WTC11 (cell line): Measurements from ENCODE around the gene SINHCAF.

Experiments
- CTCF ChIP-seq: fragments of 200-600 bp; IDR thresholded peaks from 2 replicates; pipeline ENCODE4 v1.8.0; 2022; ENCODE audit warnings: antibody characterized with exemption
- E2F5 ChIP-seq: sonication (generic); formaldehyde crosslinking; IDR thresholded peaks from 2 replicates; pipeline ENCODE4 v1.8.1; 2022; ENCODE audit warnings: mild to moderate bottlenecking, moderate library complexity, missing genetic modification reagents
- FOXJ3 ChIP-seq: sonication (generic); formaldehyde crosslinking; IDR thresholded peaks from 2 replicates; pipeline ENCODE4 v1.9.0; 2021; ENCODE audit warnings: missing genetic modification reagents, mild to moderate bottlenecking, borderline replicate concordance
- NFE2L1 ChIP-seq: sonication (generic); formaldehyde crosslinking; IDR thresholded peaks from 2 replicates; pipeline ENCODE4 v1.8.1; 2023; ENCODE audit warnings: missing genetic modification reagents
- TCF7 ChIP-seq: sonication (generic); formaldehyde crosslinking; IDR thresholded peaks from 2 replicates; pipeline ENCODE4 v1.8.0; 2022; ENCODE audit warnings: mild to moderate bottlenecking, low read depth, missing genetic modification reagents, moderate library complexity
- USF2 ChIP-seq: sonication (generic); formaldehyde crosslinking; IDR thresholded peaks from 2 replicates; pipeline ENCODE4 v1.8.1; 2023; ENCODE audit warnings: mild to moderate bottlenecking, missing genetic modification reagents, moderate library complexity
- ZNF138 ChIP-seq: sonication (generic); formaldehyde crosslinking; conservative IDR thresholded peaks from 2 replicates; pipeline ENCODE4 v1.8.1; 2022; ENCODE audit warnings: mild to moderate bottlenecking, moderate library complexity, missing genetic modification reagents
- TF ChIP-seq, protein P1 (sequence below): sonication (generic); formaldehyde crosslinking; IDR thresholded peaks from 2 replicates; pipeline ENCODE4 v1.8.0; 2022; ENCODE audit warnings: missing genetic modification reagents
- TF ChIP-seq, protein P2 (sequence below): sonication (generic); formaldehyde crosslinking; IDR thresholded peaks from 2 replicates; pipeline ENCODE4 v1.8.0; 2022; ENCODE audit warnings: mild to moderate bottlenecking, missing genetic modification reagents
- TF ChIP-seq, protein P3 (sequence below): sonication (generic); formaldehyde crosslinking; IDR thresholded peaks from 2 replicates; pipeline ENCODE4 v1.8.1; 2023; ENCODE audit warnings: mild to moderate bottlenecking, missing genetic modification reagents, borderline replicate concordance
- TF ChIP-seq, protein P4 (sequence below): fragments of 250-450 bp; sonication (Bioruptor Pico); IDR thresholded peaks from 2 replicates; pipeline ENCODE4 v1.9.0; 2021; ENCODE audit warnings: mild to moderate bottlenecking, borderline replicate concordance

GRCh38 chr12:31366104-31366621 is 40.2 kb upstream of the SINHCAF start:
- TF ChIP-seq CTCF (no peak), ZNF138 (CRISPR knock-in tag) (no peak), USF2 (CRISPR knock-in tag) (no peak), FOXJ3 (no peak), E2F5 (CRISPR knock-in tag) (no peak), NFE2L1 (CRISPR knock-in tag) (no peak), TCF7 (CRISPR knock-in tag) (no peak)
- TF ChIP-seq, protein P1, sequence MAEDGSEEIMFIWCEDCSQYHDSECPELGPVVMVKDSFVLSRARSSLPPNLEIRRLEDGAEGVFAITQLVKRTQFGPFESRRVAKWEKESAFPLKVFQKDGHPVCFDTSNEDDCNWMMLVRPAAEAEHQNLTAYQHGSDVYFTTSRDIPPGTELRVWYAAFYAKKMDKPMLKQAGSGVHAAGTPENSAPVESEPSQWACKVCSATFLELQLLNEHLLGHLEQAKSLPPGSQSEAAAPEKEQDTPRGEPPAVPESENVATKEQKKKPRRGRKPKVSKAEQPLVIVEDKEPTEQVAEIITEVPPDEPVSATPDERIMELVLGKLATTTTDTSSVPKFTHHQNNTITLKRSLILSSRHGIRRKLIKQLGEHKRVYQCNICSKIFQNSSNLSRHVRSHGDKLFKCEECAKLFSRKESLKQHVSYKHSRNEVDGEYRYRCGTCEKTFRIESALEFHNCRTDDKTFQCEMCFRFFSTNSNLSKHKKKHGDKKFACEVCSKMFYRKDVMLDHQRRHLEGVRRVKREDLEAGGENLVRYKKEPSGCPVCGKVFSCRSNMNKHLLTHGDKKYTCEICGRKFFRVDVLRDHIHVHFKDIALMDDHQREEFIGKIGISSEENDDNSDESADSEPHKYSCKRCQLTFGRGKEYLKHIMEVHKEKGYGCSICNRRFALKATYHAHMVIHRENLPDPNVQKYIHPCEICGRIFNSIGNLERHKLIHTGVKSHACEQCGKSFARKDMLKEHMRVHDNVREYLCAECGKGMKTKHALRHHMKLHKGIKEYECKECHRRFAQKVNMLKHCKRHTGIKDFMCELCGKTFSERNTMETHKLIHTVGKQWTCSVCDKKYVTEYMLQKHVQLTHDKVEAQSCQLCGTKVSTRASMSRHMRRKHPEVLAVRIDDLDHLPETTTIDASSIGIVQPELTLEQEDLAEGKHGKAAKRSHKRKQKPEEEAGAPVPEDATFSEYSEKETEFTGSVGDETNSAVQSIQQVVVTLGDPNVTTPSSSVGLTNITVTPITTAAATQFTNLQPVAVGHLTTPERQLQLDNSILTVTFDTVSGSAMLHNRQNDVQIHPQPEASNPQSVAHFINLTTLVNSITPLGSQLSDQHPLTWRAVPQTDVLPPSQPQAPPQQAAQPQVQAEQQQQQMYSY = no peak
- TF ChIP-seq, protein P2, sequence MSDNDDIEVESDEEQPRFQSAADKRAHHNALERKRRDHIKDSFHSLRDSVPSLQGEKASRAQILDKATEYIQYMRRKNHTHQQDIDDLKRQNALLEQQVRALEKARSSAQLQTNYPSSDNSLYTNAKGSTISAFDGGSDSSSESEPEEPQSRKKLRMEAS = no peak
- TF ChIP-seq, protein P3, sequence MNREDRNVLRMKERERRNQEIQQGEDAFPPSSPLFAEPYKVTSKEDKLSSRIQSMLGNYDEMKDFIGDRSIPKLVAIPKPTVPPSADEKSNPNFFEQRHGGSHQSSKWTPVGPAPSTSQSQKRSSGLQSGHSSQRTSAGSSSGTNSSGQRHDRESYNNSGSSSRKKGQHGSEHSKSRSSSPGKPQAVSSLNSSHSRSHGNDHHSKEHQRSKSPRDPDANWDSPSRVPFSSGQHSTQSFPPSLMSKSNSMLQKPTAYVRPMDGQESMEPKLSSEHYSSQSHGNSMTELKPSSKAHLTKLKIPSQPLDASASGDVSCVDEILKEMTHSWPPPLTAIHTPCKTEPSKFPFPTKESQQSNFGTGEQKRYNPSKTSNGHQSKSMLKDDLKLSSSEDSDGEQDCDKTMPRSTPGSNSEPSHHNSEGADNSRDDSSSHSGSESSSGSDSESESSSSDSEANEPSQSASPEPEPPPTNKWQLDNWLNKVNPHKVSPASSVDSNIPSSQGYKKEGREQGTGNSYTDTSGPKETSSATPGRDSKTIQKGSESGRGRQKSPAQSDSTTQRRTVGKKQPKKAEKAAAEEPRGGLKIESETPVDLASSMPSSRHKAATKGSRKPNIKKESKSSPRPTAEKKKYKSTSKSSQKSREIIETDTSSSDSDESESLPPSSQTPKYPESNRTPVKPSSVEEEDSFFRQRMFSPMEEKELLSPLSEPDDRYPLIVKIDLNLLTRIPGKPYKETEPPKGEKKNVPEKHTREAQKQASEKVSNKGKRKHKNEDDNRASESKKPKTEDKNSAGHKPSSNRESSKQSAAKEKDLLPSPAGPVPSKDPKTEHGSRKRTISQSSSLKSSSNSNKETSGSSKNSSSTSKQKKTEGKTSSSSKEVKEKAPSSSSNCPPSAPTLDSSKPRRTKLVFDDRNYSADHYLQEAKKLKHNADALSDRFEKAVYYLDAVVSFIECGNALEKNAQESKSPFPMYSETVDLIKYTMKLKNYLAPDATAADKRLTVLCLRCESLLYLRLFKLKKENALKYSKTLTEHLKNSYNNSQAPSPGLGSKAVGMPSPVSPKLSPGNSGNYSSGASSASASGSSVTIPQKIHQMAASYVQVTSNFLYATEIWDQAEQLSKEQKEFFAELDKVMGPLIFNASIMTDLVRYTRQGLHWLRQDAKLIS (CRISPR knock-in tag) = no peak
- TF ChIP-seq, protein P4, sequence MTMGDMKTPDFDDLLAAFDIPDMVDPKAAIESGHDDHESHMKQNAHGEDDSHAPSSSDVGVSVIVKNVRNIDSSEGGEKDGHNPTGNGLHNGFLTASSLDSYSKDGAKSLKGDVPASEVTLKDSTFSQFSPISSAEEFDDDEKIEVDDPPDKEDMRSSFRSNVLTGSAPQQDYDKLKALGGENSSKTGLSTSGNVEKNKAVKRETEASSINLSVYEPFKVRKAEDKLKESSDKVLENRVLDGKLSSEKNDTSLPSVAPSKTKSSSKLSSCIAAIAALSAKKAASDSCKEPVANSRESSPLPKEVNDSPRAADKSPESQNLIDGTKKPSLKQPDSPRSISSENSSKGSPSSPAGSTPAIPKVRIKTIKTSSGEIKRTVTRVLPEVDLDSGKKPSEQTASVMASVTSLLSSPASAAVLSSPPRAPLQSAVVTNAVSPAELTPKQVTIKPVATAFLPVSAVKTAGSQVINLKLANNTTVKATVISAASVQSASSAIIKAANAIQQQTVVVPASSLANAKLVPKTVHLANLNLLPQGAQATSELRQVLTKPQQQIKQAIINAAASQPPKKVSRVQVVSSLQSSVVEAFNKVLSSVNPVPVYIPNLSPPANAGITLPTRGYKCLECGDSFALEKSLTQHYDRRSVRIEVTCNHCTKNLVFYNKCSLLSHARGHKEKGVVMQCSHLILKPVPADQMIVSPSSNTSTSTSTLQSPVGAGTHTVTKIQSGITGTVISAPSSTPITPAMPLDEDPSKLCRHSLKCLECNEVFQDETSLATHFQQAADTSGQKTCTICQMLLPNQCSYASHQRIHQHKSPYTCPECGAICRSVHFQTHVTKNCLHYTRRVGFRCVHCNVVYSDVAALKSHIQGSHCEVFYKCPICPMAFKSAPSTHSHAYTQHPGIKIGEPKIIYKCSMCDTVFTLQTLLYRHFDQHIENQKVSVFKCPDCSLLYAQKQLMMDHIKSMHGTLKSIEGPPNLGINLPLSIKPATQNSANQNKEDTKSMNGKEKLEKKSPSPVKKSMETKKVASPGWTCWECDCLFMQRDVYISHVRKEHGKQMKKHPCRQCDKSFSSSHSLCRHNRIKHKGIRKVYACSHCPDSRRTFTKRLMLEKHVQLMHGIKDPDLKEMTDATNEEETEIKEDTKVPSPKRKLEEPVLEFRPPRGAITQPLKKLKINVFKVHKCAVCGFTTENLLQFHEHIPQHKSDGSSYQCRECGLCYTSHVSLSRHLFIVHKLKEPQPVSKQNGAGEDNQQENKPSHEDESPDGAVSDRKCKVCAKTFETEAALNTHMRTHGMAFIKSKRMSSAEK (CRISPR knock-in tag) = no peak
